Progenitor cell of endocrine pancreas (in vitro differentiated cells): ENCODE results near the gene LRRC10. TPM values are rescaled to one million over a fixed set of nuclear protein-coding genes. Genes with fewer than 3 reads are reported as not detected.
"Not testable (repeated sequence)": the region's sequence is repeated elsewhere in the genome, so short reads cannot be mapped to it uniquely, and the experiment has no call there.

Experiments used
- DNase-seq: peaks from one replicate; pipeline ENCODE4 v3.0.0; 2021; ENCODE audit warnings: low spot score; ENCODE audit not compliant: unreplicated experiment
- H3K27ac Mint-ChIP-seq: 2 replicates; pipeline ENCODE4 v1.8.0; 2021; ENCODE audit warnings: mild to moderate bottlenecking, moderate library complexity, mixed read lengths
- H3K27me3 Mint-ChIP-seq: 2 replicates; pipeline ENCODE4 v1.8.0; 2021; ENCODE audit warnings: mixed read lengths
- H3K36me3 Mint-ChIP-seq: 2 replicates; pipeline ENCODE4 v1.8.0; 2022; ENCODE audit warnings: mixed read lengths; ENCODE audit not compliant: insufficient read depth
- H3K4me1 Mint-ChIP-seq: 2 replicates; pipeline ENCODE4 v1.8.0; 2021; ENCODE audit warnings: low read depth, mixed read lengths
- H3K4me3 Mint-ChIP-seq: 2 replicates; pipeline ENCODE4 v1.8.0; 2021; ENCODE audit warnings: low read depth, mild to moderate bottlenecking, moderate library complexity, mixed read lengths
- H3K9me3 Mint-ChIP-seq: 2 replicates; pipeline ENCODE4 v1.8.0; 2021; ENCODE audit warnings: low read depth, mixed read lengths
- CTCF ChIP-seq: fragments of 200-600 bp; sonication (generic); IDR thresholded peaks from one replicate; pipeline ENCODE4 v1.5.0; 2021; ENCODE audit warnings: antibody characterized with exemption, mild to moderate bottlenecking; ENCODE audit not compliant: unreplicated experiment
- total RNA-seq: library from RNA; stranded (reverse); gene quantifications from 2 replicates; pipeline ENCODE4 v1.2.1, GENCODE V29; 2021

The LRRC10 gene
- total RNA-seq, 1 donor from 2014 or later: not detected

GRCh38 chr12:69608114-69608513, 2.6 kb downstream of the LRRC10 start:
- Mint-ChIP-seq H3K9me3 (no peaks in the 10 kb centered on the region), H3K4me1 (peaks cover 1% of the 10 kb centered on the region), H3K27me3 (peaks cover 2% of the 10 kb centered on the region), H3K27ac (no peak overlapping the region), H3K36me3 (peaks cover 8% of the 10 kb centered on the region), H3K4me3 (no peak overlapping the region)
- DNase-seq: no peak
- no peak for TF ChIP-seq CTCF

- not testable (repeated sequence) for H3K4me1 Mint-ChIP-seq, H3K27me3 Mint-ChIP-seq
Measured at GRCh38 chr12:69604275-69604674, 6.4 kb downstream of the LRRC10 start.

GRCh38 chr12:69603556-69603955, 7.2 kb downstream of the LRRC10 start:
- DNase-seq, H3K9me3 Mint-ChIP-seq, H3K4me1 Mint-ChIP-seq, H3K27ac Mint-ChIP-seq, H3K4me3 Mint-ChIP-seq, H3K27me3 Mint-ChIP-seq: not testable (repeated sequence)
- peaks cover 33% of the 10 kb centered on the region for H3K36me3 Mint-ChIP-seq

More at GRCh38 chr12:69604275-69604674, 6.4 kb downstream of the LRRC10 start:
- not testable (repeated sequence) for H3K4me3 Mint-ChIP-seq, H3K9me3 Mint-ChIP-seq, H3K27ac Mint-ChIP-seq, DNase-seq
- peaks cover 28% of the 10 kb centered on the region for H3K36me3 Mint-ChIP-seq

- Mint-ChIP-seq H3K9me3 (no peaks in the 10 kb centered on the region), H3K27me3 (no peaks in the 10 kb centered on the region), H3K4me3 (no peak overlapping the region), H3K4me1 (no peaks in the 10 kb centered on the region), H3K27ac (no peak overlapping the region), H3K36me3 (peaks cover 36% of the 10 kb centered on the region)
- no peak for DNase-seq
- no peak for TF ChIP-seq CTCF
Measured at GRCh38 chr12:69602954-69603353, 7.8 kb downstream of the LRRC10 start.

- H3K4me1 Mint-ChIP-seq: no peaks in the 10 kb centered on the region
- DNase-seq: no peak
- no peak for TF ChIP-seq CTCF
- H3K4me3 Mint-ChIP-seq: no peak overlapping the region
- H3K27ac Mint-ChIP-seq: no peak overlapping the region
- H3K27me3 Mint-ChIP-seq: no peaks in the 10 kb centered on the region
- no peaks in the 10 kb centered on the region for H3K9me3 Mint-ChIP-seq
- peaks cover 41% of the 10 kb centered on the region for H3K36me3 Mint-ChIP-seq
Measured at GRCh38 chr12:69601962-69602685, 8.6 kb downstream of the LRRC10 start.

GRCh38 chr12:69600804-69601203, 9.9 kb downstream of the LRRC10 start:
- no peak for DNase-seq
- Mint-ChIP-seq H3K36me3 (peaks cover 44% of the 10 kb centered on the region), H3K27me3 (no peaks in the 10 kb centered on the region), H3K27ac (no peak overlapping the region), H3K4me1 (no peaks in the 10 kb centered on the region), H3K4me3 (no peak overlapping the region), H3K9me3 (no peaks in the 10 kb centered on the region)
- no peak for TF ChIP-seq CTCF
